T1000 (cell line): ENCODE data around the gene LRRC8E.
A peak's percentile ranks its signal among the peaks of the same experiment; 100 is the strongest.
"Not testable (repeated sequence)": the region's sequence is repeated elsewhere in the genome, so short reads cannot be mapped to it uniquely, and the experiment has no call there.

ENCODE experiments used
- DNase-seq: peaks from one replicate; lab custom pipeline; 2025; ENCODE audit warnings: mixed read lengths; lab: John Stamatoyannopoulos, UW

The LRRC8E gene

DNA sequence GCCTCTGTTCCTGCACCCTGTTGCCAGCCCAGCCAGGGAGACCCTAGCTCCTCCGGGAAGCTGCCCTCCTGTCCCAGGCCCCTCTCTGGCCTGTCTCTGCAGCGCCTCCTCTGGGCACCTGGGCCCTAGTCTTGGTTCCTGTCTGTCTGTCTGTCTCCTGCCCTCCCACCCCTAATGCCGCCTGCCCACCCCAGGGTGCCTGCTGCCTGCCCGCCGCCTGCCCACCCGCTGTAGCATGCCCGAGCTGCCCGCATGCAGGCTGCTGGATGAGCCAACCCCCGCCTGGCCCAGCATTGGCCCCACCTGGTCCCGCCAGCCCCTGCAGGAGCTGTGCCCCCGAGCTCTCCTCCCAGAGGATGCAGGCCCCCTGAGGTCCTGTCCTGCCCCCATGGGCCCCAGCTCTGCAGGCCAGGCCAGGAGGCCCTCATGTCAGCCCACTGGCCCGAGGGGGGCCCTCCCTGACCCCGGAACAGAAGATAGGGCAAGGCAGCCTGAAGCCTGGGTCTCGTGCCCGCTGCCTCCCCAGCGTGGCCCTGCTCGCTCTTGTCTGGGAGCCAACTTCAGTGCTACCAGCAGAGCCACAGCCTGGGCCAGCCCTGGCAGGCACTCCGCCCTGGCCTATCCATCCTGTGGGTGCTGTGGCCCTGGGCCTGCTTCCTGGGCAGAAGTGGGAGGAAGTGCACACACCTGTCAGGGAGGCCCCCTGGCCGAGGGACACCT is 20.6 kb downstream of the LRRC8E start:
- no peak for DNase-seq

DNA sequence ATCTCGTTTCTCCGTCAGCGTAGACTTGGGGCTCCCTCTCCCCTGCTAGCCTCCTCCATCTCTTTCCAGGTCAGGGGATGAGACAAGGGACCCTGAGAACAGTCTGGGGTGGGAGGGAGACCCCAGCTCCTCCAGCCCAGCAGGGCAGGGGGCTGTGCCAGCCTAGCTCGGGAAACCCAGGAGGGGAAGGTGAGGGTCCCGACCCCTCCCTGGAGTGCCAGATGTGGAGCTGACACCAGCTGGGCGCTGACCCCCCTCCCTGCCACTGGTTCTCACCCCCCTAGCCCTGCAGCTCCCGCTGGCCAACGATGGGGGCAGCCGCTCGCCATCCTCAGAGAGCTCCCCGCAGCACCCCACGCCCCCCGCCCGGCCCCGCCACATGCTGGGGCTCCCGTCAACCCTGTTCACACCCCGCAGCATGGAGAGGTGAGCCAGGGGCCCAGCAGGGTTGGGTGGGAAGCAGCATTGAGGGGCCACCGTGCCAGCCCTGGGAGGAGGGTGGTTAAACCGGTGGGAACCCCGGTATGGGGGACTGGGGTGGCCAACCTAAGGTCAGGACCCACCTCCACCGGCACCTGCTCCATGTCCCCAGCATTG is 21.3 kb downstream of the LRRC8E start:
- no peak for DNase-seq

DNA sequence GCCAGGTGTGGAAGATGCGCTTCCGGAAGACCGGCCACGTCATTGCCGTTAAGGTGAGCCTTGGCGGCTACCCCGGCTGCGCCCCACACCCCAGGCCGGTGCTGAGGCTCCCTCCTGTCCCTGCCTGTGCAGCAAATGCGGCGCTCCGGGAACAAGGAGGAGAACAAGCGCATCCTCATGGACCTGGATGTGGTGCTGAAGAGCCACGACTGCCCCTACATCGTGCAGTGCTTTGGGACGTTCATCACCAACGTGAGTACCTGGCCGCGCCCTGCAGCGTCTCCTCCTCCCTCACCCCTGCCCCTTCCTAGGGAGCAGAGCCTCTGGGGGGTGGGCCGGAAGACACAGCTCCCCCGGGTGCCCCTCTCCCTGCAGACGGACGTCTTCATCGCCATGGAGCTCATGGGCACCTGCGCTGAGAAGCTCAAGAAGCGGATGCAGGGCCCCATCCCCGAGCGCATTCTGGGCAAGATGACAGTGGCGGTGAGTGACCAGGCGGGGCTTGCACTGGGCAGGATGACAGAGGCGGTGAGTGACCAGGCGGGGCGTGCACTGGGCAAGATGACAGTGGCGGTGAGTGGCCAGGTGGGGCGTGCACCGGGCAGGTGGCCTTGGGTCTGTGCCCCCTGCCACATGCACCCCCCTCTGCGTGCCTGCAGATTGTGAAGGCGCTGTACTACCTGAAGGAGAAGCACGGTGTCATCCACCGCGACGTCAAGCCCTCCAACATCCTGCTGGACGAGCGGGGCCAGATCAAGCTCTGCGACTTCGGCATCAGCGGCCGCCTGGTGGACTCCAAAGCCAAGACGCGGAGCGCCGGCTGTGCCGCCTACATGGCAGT is 22.2 kb downstream of the LRRC8E start:
- DNase-seq = no peak

DNA sequence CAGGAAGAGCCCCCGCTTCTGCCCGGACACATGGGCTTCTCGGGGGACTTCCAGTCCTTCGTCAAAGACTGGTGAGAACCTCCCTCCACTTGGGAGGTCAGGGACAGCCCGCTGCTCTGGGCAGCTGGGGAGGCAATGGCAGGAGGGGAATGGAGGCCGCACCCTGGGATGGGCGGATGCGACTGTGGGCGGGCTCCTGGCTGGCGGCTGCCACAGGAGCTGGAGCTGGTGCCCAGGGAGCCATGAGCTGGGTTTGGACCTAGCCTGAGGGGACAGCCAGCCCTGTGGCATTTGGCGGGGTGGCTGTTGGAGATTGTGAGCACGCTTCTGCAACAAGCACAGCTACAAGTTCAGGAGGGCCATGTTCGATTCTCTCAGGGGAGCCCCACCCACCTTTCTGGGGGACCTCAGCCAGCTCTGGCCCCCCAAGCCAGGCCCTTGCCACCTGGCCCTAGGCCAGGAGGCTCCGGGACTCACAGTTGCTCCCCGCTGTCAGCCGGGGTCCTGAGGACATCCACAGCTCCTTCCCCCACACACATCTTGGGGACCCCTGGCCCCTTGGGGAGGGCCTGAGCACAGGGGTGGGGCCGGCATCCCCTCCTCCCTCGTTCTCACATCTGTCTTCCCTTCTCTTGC is 23.3 kb downstream of the LRRC8E start:
- DNase-seq = no peak

GRCh38 chr19:7912144-7912696 is 23.9 kb downstream of the LRRC8E start:
- no peak for DNase-seq

DNA sequence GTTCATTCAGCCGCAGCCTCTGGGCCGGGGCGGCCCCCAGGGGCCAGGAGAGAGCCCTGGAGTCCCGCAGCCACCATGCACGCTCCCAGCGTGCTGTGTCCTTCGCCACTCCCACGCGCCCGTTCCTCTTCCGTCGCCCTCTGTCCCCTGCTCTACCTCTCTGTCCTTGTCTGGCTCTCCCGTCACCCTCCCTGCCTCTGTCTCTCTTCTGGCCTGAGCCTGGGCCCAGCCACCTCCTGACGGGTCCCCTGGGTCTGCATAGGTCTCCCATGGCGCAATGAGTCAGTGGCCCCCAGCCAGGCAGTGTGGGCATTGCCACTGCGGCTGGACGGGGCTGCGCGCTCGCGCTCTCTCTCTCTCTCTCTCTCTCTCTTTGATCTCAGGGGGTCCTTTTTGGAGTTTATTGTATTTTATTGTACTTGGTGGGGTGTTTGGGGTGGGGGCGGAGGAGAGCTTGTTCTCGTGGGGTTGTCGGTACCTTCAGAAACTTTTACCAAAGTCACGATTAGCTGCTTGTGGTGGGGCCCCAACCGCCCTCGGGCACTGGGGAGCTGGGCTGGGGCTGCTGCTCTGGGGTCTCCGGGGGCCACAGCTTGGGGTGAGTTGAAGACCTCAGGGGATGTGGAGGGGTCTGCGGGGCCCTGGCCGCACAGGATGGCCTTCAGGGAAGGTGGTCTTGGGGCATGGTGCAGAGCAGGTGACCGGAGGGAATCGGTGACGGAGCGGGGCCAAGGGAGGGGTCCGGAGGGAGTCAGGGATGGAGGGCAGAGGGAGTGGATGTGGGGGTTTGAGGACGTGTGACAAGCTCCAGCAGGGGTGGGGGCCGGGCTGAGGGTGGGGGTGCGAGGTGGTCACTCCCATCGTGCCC is 24.6 kb downstream of the LRRC8E start:
- no peak for DNase-seq

DNA sequence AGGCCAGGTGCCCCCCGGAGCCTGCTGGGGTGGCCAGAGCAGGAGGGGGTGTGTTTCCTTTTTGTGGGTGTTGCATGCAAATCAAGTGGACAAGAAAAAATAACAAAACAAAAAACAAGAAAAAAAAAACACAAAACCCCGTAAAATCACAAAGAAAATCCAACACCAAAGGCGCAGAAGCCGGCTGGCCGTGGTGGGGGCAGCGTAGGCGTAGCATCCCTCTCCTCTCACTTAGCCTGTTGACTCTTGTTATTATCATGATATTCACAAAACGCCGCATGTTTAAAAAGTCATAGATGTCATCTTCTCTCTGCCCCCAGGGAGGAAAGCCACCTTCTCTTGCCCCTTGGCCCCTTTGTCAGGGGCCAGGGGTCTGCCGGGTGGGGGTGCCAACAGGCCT is 25.3 kb downstream of the LRRC8E start:
- DNase-seq = no peak

- DNase-seq = no peak
These were observed 25.8 kb downstream of the LRRC8E start for GRCh38 chr19:7914099-7914498.

DNA sequence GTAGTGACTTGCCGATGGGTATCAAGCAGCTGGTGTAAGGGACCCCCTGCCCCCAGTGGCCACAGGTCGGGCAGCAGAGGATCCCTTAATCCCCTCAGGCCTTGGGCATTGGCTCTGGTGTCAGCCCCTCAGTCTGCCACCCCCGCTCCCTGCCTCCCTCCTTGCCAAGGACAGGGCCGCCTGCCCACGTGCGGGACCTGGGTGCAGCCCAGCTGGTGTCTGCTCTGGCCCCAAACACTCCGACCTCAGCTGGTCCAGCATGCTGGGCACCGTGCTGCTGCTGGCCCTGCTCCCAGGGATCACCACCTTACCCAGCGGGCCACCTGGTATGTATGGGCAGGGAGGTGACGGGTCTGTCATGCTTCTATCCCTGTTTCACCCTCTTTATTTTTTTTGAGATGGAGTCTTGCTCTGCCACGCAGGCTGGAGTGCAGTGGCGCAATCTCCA is 26.3 kb downstream of the LRRC8E start, which contains the start of gene TGFBR3L:
Gene TGFBR3L, plus strand, starts transcription at position 233 of the 448 bp plus-strand sequence.
- DNase-seq = no peak

DNA sequence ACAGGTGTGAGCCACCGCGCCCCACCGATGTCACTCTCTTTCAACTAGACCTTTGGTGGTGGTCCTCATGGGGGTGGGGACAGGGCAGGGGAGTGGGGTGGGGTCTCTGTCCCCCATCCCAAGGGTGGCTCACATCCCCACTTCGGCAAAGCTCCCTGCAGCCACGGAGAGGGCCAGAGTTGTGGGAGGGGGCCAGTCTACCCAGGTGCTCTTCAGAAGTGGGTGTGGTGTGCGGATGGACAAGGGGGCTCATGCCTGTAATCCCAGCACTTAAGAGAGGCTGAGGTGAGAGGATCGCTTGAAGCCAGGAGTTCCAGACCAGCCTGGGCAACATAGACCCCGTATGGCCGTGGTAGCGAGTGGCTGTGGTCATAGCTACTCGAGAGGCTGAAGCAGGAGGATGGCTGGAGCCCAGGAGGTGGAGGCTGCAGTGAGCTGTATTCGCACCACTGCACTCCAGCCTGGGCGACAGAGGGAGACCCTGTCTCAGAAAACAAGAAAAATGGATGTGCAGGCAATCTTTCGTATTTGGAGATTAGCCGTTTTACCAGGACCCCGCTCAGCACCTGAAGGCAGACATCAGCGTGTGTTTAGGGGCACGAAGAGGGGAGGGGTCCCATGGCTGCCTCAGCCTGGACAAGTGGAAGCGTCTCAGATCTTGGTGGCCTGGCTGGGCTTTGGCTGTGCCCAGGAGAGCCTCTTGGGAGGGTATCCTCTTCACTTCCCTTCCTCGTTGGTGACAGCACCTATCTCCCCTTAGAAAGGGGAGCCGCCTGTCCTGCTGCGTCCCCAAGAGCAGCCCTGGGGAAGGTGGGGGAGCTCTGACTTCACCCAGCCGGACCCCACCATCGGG is 27.2 kb downstream of the LRRC8E start:
- DNase-seq = no peak

- DNase-seq = no peak
These were observed 28.0 kb downstream of the LRRC8E start for GRCh38 chr19:7916103-7916954.

GRCh38 chr19:7916955-7917266 is 28.6 kb downstream of the LRRC8E start:
- DNase-seq = no peak

GRCh38 chr19:7917267-7918061 is 29.2 kb downstream of the LRRC8E start:
- DNase-seq = no peak

DNA sequence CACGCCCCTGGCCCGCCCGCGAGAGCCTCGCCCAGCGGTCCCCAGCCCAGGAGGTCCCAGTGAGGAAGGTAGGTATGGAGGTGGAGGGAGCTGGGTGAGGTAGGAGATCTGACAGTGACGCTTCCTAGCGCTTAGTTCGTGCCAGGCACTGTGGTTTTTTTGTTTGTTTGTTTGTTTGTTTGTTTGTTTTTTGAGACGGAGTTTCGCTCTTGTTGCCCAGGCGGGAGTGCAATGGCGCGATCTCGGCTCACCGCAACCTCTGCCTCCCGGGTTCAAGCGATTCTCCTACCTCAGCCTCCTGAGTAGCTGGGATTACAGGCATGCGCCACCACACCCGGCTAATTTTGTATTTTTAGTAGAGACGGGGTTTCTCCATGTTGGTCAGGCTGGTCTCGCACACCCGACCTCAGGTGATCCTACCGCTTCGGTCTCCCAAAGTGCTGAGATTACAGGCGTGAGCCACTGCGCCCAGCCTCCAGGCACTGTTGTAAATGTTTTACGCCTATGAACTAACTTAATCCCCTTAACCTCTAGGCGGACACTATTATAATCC is 29.8 kb downstream of the LRRC8E start:
- DNase-seq = not testable (repeated sequence)

- no peak for DNase-seq
These were observed 30.5 kb downstream of the LRRC8E start for GRCh38 chr19:7918615-7919421.

DNA sequence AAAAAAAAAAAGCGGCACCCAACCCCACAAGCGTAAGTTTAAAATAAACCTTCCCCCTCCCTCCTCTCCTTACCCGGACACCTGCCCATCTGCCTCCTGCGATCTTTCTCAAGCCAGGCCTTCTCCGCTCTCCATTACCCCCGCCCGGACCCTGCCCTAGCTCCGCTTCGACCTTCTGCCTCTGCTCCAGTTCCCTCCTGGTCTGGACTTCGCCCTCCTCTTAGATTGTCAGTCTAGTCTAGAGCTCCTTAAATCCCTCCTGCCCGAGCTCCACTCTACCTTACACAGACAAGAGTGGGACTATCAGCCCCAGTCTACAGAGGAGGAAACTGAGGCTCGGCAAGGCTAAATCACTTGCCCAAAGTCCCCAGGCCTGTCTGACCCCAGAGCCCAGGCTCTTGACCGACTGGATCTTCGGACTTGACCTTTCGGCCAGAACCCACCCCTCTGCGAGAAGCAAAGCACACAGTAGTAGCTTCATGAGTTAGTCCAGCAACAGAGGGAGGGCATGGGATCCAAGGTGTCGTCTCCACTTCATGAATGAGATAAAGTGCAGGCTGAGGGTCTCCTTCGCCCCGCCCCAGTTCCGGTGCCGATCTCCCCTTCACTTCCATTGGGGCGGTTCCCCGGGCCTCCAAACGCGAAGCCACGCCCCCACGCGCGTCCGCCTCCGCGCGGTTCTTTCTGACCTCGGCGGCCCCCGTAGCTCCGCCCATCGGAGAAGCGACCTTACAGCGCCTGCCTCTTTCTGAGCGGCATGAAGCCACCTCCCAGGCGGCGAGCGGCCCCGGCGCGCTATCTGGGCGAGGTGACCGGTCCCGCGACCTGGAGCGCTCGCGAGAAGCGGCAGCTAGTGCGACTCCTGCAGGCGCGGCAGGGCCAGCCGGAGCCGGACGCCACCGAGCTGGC is 31.6 kb downstream of the LRRC8E start, which contains the start of gene SNAPC2:
Gene SNAPC2, plus strand, starts transcription at position 729 of the 909 bp plus-strand sequence. Its CDS starts 29 bp downstream, at position 758.
- DNase-seq = peak; percentile 95
